ENCODE measurements around the gene SERGEF. TPM values are rescaled to one million over a fixed set of nuclear protein-coding genes. Genes with fewer than 3 reads are reported as not detected.

The SERGEF gene
- total and polyA plus RNA-seq, 2 donors from 2014 or later: 33.2 to 63.0 TPM

GRCh38 chr11:17927041-17927440 is 85.8 kb downstream of the SERGEF start:
- peaks cover 0 to 29% (median 13%) of the 10 kb centered on the region in 3 donors for H3K4me1 ChIP-seq (ENCODE audit: control insufficient read depth in 2 of 3, insufficient read depth in 2 of 3, low read depth in 1 of 3, low read length in 3 of 3)
- H3K9me3 ChIP-seq (ENCODE audit: control insufficient read depth in 2 of 3, insufficient read depth in 1 of 3, low read length in 3 of 3): no peaks in the 10 kb centered on the region
- DNase-seq (no peak), FAIRE-seq (no peak)
- H3K36me3 ChIP-seq (ENCODE audit: control insufficient read depth in 2 of 3, insufficient read depth in 3 of 3, low read length in 3 of 3): no peaks in the 10 kb centered on the region
- H3K27me3 ChIP-seq (ENCODE audit: control insufficient read depth, insufficient read depth, low read length): no peaks in the 10 kb centered on the region
- H3K9ac ChIP-seq (ENCODE audit: low read length in 3 of 3): no peak overlapping the region
- intact Hi-C loops (cut with DNase I): no loop called here
- H3K4me3 ChIP-seq (ENCODE audit: low read length in 3 of 3): no peak overlapping the region
- H3K27ac ChIP-seq (ENCODE audit: low read depth in 2 of 2, low read length in 2 of 2): no peak overlapping the region
- no peak for TF ChIP-seq CTCF (IDR thresholded peaks at IDR 0.05; ENCODE audit: borderline replicate concordance, extremely low read depth, insufficient read depth)

GRCh38 chr11:17924713-17925112 is 88.1 kb downstream of the SERGEF start:
- Histone ChIP-seq H3K27ac (ENCODE audit: low read depth in 2 of 2, low read length in 2 of 2) (no peak overlapping the region), H3K4me1 (ENCODE audit: control insufficient read depth in 2 of 3, insufficient read depth in 2 of 3, low read depth in 1 of 3, low read length in 3 of 3) (peaks cover 0 to 33% (median 18%) of the 10 kb centered on the region in 3 donors), H3K9me3 (ENCODE audit: control insufficient read depth in 2 of 3, insufficient read depth in 1 of 3, low read length in 3 of 3) (no peaks in the 10 kb centered on the region), H3K9ac (ENCODE audit: low read length in 3 of 3) (no peak overlapping the region), H3K36me3 (ENCODE audit: control insufficient read depth in 2 of 3, insufficient read depth in 3 of 3, low read length in 3 of 3) (no peaks in the 10 kb centered on the region), H3K4me3 (ENCODE audit: low read length in 3 of 3) (no peak overlapping the region), H3K27me3 (ENCODE audit: control insufficient read depth, insufficient read depth, low read length) (no peaks in the 10 kb centered on the region)
- FAIRE-seq: no peak
- intact Hi-C loops (cut with DNase I): no loop called here
- DNase-seq: no peak
- TF ChIP-seq CTCF (IDR thresholded peaks at IDR 0.05; ENCODE audit: borderline replicate concordance, extremely low read depth, insufficient read depth): no peak

GRCh38 chr11:17923217-17923616 is 89.6 kb downstream of the SERGEF start:
- no peak for TF ChIP-seq CTCF (IDR thresholded peaks at IDR 0.05; ENCODE audit: borderline replicate concordance, extremely low read depth, insufficient read depth)
- DNase-seq (peak in 1 of 5 donors; percentile 24), FAIRE-seq (no peak)
- Histone ChIP-seq H3K27ac (ENCODE audit: low read depth in 2 of 2, low read length in 2 of 2) (no peak overlapping the region), H3K4me3 (ENCODE audit: low read length in 3 of 3) (no peak overlapping the region), H3K27me3 (ENCODE audit: control insufficient read depth, insufficient read depth, low read length) (no peaks in the 10 kb centered on the region), H3K9ac (ENCODE audit: low read length in 3 of 3) (no peak overlapping the region), H3K9me3 (ENCODE audit: control insufficient read depth in 2 of 3, insufficient read depth in 1 of 3, low read length in 3 of 3) (no peaks in the 10 kb centered on the region), H3K4me1 (ENCODE audit: control insufficient read depth in 2 of 3, insufficient read depth in 2 of 3, low read depth in 1 of 3, low read length in 3 of 3) (peaks cover 0 to 33% (median 18%) of the 10 kb centered on the region in 3 donors), H3K36me3 (ENCODE audit: control insufficient read depth in 2 of 3, insufficient read depth in 3 of 3, low read length in 3 of 3) (no peaks in the 10 kb centered on the region)
- intact Hi-C loops (cut with DNase I): no loop called here

- H3K36me3 ChIP-seq (ENCODE audit: control insufficient read depth in 2 of 3, insufficient read depth in 3 of 3, low read length in 3 of 3): no peaks in the 10 kb centered on the region
- intact Hi-C loops (cut with DNase I): no loop called here
- peaks cover 0 to 33% (median 14%) of the 10 kb centered on the region in 3 donors for H3K4me1 ChIP-seq (ENCODE audit: control insufficient read depth in 2 of 3, insufficient read depth in 2 of 3, low read depth in 1 of 3, low read length in 3 of 3)
- no peak overlapping the region for H3K27ac ChIP-seq (ENCODE audit: low read depth in 2 of 2, low read length in 2 of 2)
- DNase-seq (no peak), FAIRE-seq (no peak)
- no peak overlapping the region for H3K9ac ChIP-seq (ENCODE audit: low read length in 3 of 3)
- no peak for TF ChIP-seq CTCF (IDR thresholded peaks at IDR 0.05; ENCODE audit: borderline replicate concordance, extremely low read depth, insufficient read depth)
- H3K9me3 ChIP-seq (ENCODE audit: control insufficient read depth in 2 of 3, insufficient read depth in 1 of 3, low read length in 3 of 3): no peaks in the 10 kb centered on the region
- no peak overlapping the region for H3K4me3 ChIP-seq (ENCODE audit: low read length in 3 of 3)
- no peaks in the 10 kb centered on the region for H3K27me3 ChIP-seq (ENCODE audit: control insufficient read depth, insufficient read depth, low read length)
Observed at GRCh38 chr11:17922416-17922788, 90.4 kb downstream of the SERGEF start.

Measured in kidney (tissue), 14 donors.